Middle frontal gyrus (tissue), 1 donor: Measurements from ENCODE around the gene RHOC.

ENCODE experiments used
- DNase-seq: peaks from one replicate; pipeline ENCODE4 v3.0.0-alpha.2; 2015; ENCODE audit warnings: low spot score; ENCODE audit errors: extremely low spot score

The RHOC gene

GRCh38 chr1:112717263-112717873 lies 10.4 kb upstream of the RHOC start:
- DNase-seq: no peak

GRCh38 chr1:112716133-112716720 lies 9.3 kb upstream of the RHOC start:
- peak; percentile 83 for DNase-seq

GRCh38 chr1:112715264-112716053 lies 8.5 kb upstream of the RHOC start, which contains the start of gene PPM1J:
TSS of gene PPM1J (minus strand) at chr1:112715332. CDS start at chr1:112715301, 31 bp downstream.
- DNase-seq: peak; percentile 53

- DNase-seq: no peak
These were observed 7.7 kb upstream of the RHOC start for GRCh38 chr1:112714313-112715263.

GRCh38 chr1:112713466-112714312 lies 6.8 kb upstream of the RHOC start:
- DNase-seq: no peak

GRCh38 chr1:112712701-112713128 lies 5.8 kb upstream of the RHOC start:
- DNase-seq: no peak

GRCh38 chr1:112712191-112712590 lies 5.3 kb upstream of the RHOC start:
- no peak for DNase-seq

- no peak for DNase-seq
These were observed 4.7 kb upstream of the RHOC start for GRCh38 chr1:112711670-112712069.

- no peak for DNase-seq
These were observed 4.1 kb upstream of the RHOC start for GRCh38 chr1:112711041-112711440.

- DNase-seq: no peak
These were observed 3.7 kb upstream of the RHOC start for GRCh38 chr1:112710586-112710985.

GRCh38 chr1:112710159-112710558 lies 3.2 kb upstream of the RHOC start:
- no peak for DNase-seq

GRCh38 chr1:112708489-112708888 lies 1.6 kb upstream of the RHOC start:
- no peak for DNase-seq

GRCh38 chr1:112708002-112708448 lies 1.1 kb upstream of the RHOC start:
- no peak for DNase-seq

GRCh38 chr1:112707221-112708001 lies 484 bp upstream of the RHOC start:
- peak; percentile 42 for DNase-seq

GRCh38 chr1:112704934-112705627 lies 1.8 kb downstream of the RHOC start:
- DNase-seq: no peak

GRCh38 chr1:112704391-112704933 lies 2.5 kb downstream of the RHOC start:
- DNase-seq: peak; percentile 47

GRCh38 chr1:112703706-112704105 lies 3.2 kb downstream of the RHOC start:
- DNase-seq: no peak

- no peak for DNase-seq
These were observed 4.3 kb downstream of the RHOC start for GRCh38 chr1:112702420-112703261.
